K562 (cell line): Measurements from ENCODE around the gene PAQR4. TPM values are rescaled to one million over a fixed set of nuclear protein-coding genes. Genes with fewer than 3 reads are reported as not detected.

Experiments
- BRCA1 ChIP-seq, 2 experiments: fragments of 450-650 bp in 1 of 2; sonication (generic) in 1 of 2; formaldehyde crosslinking in 1 of 2; IDR thresholded peaks; 2 replicates each; pipeline versions ENCODE4 v1.5.0 to v1.6.1; 2017 to 2020; ENCODE audit warnings: mild to moderate bottlenecking in 1 of 2, missing genetic modification reagents in 1 of 2
- CEBPG ChIP-seq, 3 experiments: fragments of 200-800 bp in 1 of 3; sonication (Bioruptor generic) in 1 of 3; sonication (generic) in 1 of 3; formaldehyde crosslinking in 1 of 3; IDR thresholded peaks in 2 of 3; conservative IDR thresholded peaks in 1 of 3; 2 replicates each; pipeline versions ENCODE4 v1.6.1 to v1.8.0; 2016 to 2022; ENCODE audit warnings: missing compliant biosample characterization in 2 of 3, missing genetic modification characterization in 2 of 3, mild to moderate bottlenecking in 1 of 3, missing genetic modification reagents in 1 of 3
- CHAMP1 ChIP-seq: fragments of 450-650 bp; IDR thresholded peaks from 2 replicates; pipeline ENCODE4 v1.6.1; 2016; ENCODE audit warnings: mild to moderate bottlenecking
- HINFP ChIP-seq: fragments of 450-650 bp; conservative IDR thresholded peaks from 2 replicates; pipeline ENCODE4 v1.6.1; 2016; ENCODE audit warnings: missing genetic modification characterization, low read depth, mild to moderate bottlenecking, control low read depth, missing compliant biosample characterization
- PTTG1 ChIP-seq: fragments of 450-650 bp; IDR thresholded peaks from 2 replicates; pipeline ENCODE4 v1.6.1; 2016; ENCODE audit warnings: low read depth, mild to moderate bottlenecking, missing genetic modification characterization, missing compliant biosample characterization
- SLC30A9 ChIP-seq: fragments of 250-450 bp; sonication (Bioruptor Pico); IDR thresholded peaks from 2 replicates; pipeline ENCODE4 v1.8.0; 2022; ENCODE audit warnings: mild to moderate bottlenecking, moderate library complexity
- SMARCC2 ChIP-seq: fragments of 450-650 bp; IDR thresholded peaks from 2 replicates; pipeline ENCODE4 v1.6.1; 2017; ENCODE audit warnings: antibody characterized with exemption, moderate library complexity, mild to moderate bottlenecking, low read depth
- TGIF2 ChIP-seq: sonication (generic); formaldehyde crosslinking; IDR thresholded peaks from 2 replicates; pipeline ENCODE4 v1.8.1; 2022; ENCODE audit warnings: mild to moderate bottlenecking, missing genetic modification reagents, moderate library complexity
- ZNF518B ChIP-seq: fragments of 250-450 bp; sonication (Bioruptor Pico); IDR thresholded peaks from 2 replicates; pipeline ENCODE4 v1.5.0; 2021; ENCODE audit warnings: mild to moderate bottlenecking, moderate library complexity
- ZNF586 ChIP-seq: fragments of 450-650 bp; formaldehyde crosslinking; conservative IDR thresholded peaks from 2 replicates; pipeline ENCODE4 v1.4.0; 2020; ENCODE audit warnings: mild to moderate bottlenecking, moderate library complexity
- ZNF644 ChIP-seq: fragments of 200-800 bp; sonication (Bioruptor generic); IDR thresholded peaks from 2 replicates; pipeline ENCODE4 v1.6.1; 2016; ENCODE audit warnings: low read depth, missing genetic modification characterization, missing compliant biosample characterization
- polyA plus RNA-seq, 8 experiments: library from polyadenylated mRNA; depleted of rRNA in 4 of 8; stranded (reverse) in 5 of 8; unstranded in 3 of 8; fragments of >200 nt; fragmentation: Nextera tagmentation in 2 of 8; fragmentation: Illumina TruSeq in 1 of 8; extraction: Ambion mirVana in 2 of 8; extraction: Trizol in 1 of 8; gene quantifications; 2 replicates each; pipeline versions ENCODE4 v1.2.1 to v1.2.3, GENCODE V29; 2011 to 2014; ENCODE audit warnings: inconsistent platforms in 1 of 8, missing spikeins in 1 of 8
- total RNA-seq, 7 experiments: library from RNA; depleted of rRNA in 6 of 7; stranded (reverse); fragments of >200 nt in 6 of 7; fragmentation: Illumina TruSeq in 2 of 7; extraction: Trizol in 2 of 7; gene quantifications; 2 replicates each; pipeline versions ENCODE4 v1.2.1 to v1.2.3, GENCODE V29; 2011 to 2021; ENCODE audit warnings: low replicate concordance in 1 of 7

The PAQR4 gene
- total and polyA plus RNA-seq, 9 of the 15 experiments (the other 6 are each of a cell fraction or from before 2014, with no cell fraction given) = 0.62 to 40.4 (median 19.5) TPM

- TF ChIP-seq CEBPG (CRISPR knock-in tag; IDR thresholded peaks at IDR 0.05) (0 out of 2 replicates have a peak, but pooled peaks have one; percentile 41), CEBPG (tag; conservative IDR thresholded peaks at IDR 0.05 in 1 of 2, IDR thresholded peaks at IDR 0.05 in 1 of 2) (no peak), ZNF586 (CRISPR knock-in tag) (no peak), PTTG1 (no peak), ZNF518B (CRISPR knock-in tag) (no peak), SMARCC2 (no peak), BRCA1 (IDR thresholded peaks at IDR 0.05) (no peak), BRCA1 (CRISPR knock-in tag; IDR thresholded peaks at IDR 0.05) (0 out of 2 replicates have a peak, but pooled peaks have one; percentile 77), ZNF644 (tag) (no peak), TGIF2 (no peak), HINFP (tag) (no peak), SLC30A9 (no peak), CHAMP1 (no peak)
Observed at GRCh38 chr16:3021449-3022207, 52.5 kb downstream of the PAQR4 start (continued).
